Measurements from ENCODE around the gene ARHGAP18.

The ARHGAP18 gene

GRCh38 chr6:129673748-129674147, 36.2 kb downstream of the ARHGAP18 start:
- no peak for DNase-seq (ENCODE audit: low read depth in 2 of 2)
- no peak overlapping the region for H3K4me3 ChIP-seq (replicated peaks in 1 of 2; ENCODE audit: low read depth in 2 of 2, low read length in 2 of 2)
- TF ChIP-seq, protein P1, sequence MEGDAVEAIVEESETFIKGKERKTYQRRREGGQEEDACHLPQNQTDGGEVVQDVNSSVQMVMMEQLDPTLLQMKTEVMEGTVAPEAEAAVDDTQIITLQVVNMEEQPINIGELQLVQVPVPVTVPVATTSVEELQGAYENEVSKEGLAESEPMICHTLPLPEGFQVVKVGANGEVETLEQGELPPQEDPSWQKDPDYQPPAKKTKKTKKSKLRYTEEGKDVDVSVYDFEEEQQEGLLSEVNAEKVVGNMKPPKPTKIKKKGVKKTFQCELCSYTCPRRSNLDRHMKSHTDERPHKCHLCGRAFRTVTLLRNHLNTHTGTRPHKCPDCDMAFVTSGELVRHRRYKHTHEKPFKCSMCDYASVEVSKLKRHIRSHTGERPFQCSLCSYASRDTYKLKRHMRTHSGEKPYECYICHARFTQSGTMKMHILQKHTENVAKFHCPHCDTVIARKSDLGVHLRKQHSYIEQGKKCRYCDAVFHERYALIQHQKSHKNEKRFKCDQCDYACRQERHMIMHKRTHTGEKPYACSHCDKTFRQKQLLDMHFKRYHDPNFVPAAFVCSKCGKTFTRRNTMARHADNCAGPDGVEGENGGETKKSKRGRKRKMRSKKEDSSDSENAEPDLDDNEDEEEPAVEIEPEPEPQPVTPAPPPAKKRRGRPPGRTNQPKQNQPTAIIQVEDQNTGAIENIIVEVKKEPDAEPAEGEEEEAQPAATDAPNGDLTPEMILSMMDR (IDR thresholded peaks at IDR 0.05; ENCODE audit: low read depth, low read length): no peak

- peak overlapping the region in 1 of 2 donors; percentile 12 for H3K4me3 ChIP-seq (replicated peaks in 1 of 2; ENCODE audit: low read depth in 2 of 2, low read length in 2 of 2)
- peak; percentile 73 to 88 for DNase-seq (ENCODE audit: low read depth in 2 of 2)
- TF ChIP-seq, protein P1 (IDR thresholded peaks at IDR 0.05; ENCODE audit: low read depth, low read length): no peak
These were observed 36.9 kb downstream of the ARHGAP18 start for GRCh38 chr6:129672881-129673631.

DNA sequence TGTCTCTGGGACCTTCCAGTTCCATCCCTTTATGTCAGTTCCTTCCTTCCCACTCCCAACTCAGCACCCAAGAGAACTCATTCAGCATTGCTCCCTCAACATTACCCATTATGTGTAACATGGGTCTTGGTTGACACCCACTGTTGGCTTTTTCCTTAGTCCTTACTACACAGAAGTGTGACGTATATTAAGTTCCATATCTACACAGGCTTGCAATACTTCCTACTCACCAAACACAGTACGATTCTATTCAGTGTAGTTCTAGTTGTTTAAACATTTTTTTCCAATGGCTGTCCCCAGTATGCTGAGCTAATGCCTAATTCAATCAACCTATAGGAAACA, 37.7 kb downstream of the ARHGAP18 start:
- TF ChIP-seq, protein P1 (IDR thresholded peaks at IDR 0.05; ENCODE audit: low read depth, low read length): no peak
- no peak overlapping the region for H3K4me3 ChIP-seq (replicated peaks in 1 of 2; ENCODE audit: low read depth in 2 of 2, low read length in 2 of 2)
- DNase-seq (ENCODE audit: low read depth in 2 of 2): peak; percentile 41 to 44

GRCh38 chr6:129671442-129672340, 38.3 kb downstream of the ARHGAP18 start:
- peak in 1 of 2 donors; percentile 39 for DNase-seq (ENCODE audit: low read depth in 2 of 2)
- TF ChIP-seq, protein P1 (IDR thresholded peaks at IDR 0.05; ENCODE audit: low read depth, low read length): no peak
- no peak overlapping the region for H3K4me3 ChIP-seq (replicated peaks in 1 of 2; ENCODE audit: low read depth in 2 of 2, low read length in 2 of 2)

- H3K4me3 ChIP-seq (replicated peaks in 1 of 2; ENCODE audit: low read depth in 2 of 2, low read length in 2 of 2): no peak overlapping the region
- TF ChIP-seq, protein P1 (IDR thresholded peaks at IDR 0.05; ENCODE audit: low read depth, low read length): no peak
- DNase-seq (ENCODE audit: low read depth in 2 of 2): no peak
These were observed 39.3 kb downstream of the ARHGAP18 start for GRCh38 chr6:129670634-129671033.

GRCh38 chr6:129667621-129668020, 42.4 kb downstream of the ARHGAP18 start:
- TF ChIP-seq, protein P1 (IDR thresholded peaks at IDR 0.05; ENCODE audit: low read depth, low read length): no peak
- DNase-seq (ENCODE audit: low read depth in 2 of 2): peak; percentile 71 to 90
- no peak overlapping the region for H3K4me3 ChIP-seq (replicated peaks in 1 of 2; ENCODE audit: low read depth in 2 of 2, low read length in 2 of 2)
